Esophagus squamous epithelium (tissue), 4 donors: Measurements from ENCODE around the gene SNAPC4.

Experiments
- POLR2A ChIP-seq, 4 donors: fragments of 450-650 bp; IDR thresholded peaks; one replicate each; pipeline ENCODE4 v1.6.1; 2017; ENCODE audit warnings: antibody characterized with exemption in 4 of 4, mild to moderate bottlenecking in 4 of 4, moderate library complexity in 3 of 4
- TF ChIP-seq, protein P1 (sequence below), 6 experiments: fragments of 450-650 bp in 4 of 6; fragments of 200-600 bp in 2 of 6; sonication (generic) in 2 of 6; IDR thresholded peaks; one replicate each; pipeline ENCODE4 v1.5.1; 2016 to 2019; ENCODE audit warnings: antibody characterized with exemption in 6 of 6, mild to moderate bottlenecking in 4 of 6, moderate library complexity in 4 of 6

DNA sequence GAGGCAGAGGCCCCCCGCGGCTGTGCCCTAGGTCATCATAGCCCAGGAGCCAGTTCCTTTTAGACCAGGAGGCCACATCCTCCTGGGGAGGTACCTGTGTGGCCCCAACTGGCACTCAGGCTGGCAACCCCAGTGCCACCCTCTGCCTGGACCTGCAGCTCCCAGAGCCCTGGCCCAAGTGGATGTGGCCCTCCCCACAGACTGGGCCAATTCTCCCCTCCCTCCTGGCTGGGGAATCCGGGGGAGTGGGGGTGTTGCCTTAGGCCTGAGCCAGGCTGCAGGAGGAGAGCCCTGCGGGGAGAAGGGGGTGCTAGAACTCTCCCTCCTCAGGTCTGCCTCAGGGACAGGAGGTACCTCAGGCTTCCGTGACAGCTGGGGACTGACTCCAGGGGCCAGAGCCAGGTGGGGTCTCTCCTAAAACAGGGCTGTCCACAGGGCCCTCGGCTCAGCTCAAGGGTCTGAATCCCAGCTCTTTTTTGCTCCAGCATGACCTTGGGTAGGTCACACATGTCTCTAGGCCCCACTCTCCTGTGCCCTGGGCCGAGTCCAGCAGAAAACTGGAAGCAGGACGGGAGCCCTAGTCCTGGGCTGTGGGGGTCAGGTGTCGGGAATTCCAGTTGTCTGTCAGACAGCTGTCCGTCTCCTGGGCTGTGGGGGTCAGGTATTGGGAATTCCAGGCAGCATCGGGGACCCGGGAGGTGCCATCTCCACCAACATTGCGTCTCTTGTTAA is 46.0 kb downstream of the SNAPC4 start:
- TF ChIP-seq, protein P1, sequence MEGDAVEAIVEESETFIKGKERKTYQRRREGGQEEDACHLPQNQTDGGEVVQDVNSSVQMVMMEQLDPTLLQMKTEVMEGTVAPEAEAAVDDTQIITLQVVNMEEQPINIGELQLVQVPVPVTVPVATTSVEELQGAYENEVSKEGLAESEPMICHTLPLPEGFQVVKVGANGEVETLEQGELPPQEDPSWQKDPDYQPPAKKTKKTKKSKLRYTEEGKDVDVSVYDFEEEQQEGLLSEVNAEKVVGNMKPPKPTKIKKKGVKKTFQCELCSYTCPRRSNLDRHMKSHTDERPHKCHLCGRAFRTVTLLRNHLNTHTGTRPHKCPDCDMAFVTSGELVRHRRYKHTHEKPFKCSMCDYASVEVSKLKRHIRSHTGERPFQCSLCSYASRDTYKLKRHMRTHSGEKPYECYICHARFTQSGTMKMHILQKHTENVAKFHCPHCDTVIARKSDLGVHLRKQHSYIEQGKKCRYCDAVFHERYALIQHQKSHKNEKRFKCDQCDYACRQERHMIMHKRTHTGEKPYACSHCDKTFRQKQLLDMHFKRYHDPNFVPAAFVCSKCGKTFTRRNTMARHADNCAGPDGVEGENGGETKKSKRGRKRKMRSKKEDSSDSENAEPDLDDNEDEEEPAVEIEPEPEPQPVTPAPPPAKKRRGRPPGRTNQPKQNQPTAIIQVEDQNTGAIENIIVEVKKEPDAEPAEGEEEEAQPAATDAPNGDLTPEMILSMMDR (IDR thresholded peaks at IDR 0.05): no peak
- no peak for TF ChIP-seq POLR2A (IDR thresholded peaks at IDR 0.05)
